Pancreas (tissue), 10 donors: ENCODE measurements around the gene SFXN4. TPM values are rescaled to one million over a fixed set of nuclear protein-coding genes. Genes with fewer than 3 reads are reported as not detected.
A peak's percentile ranks its signal among the peaks of the same experiment; 100 is the strongest.

Experiments used
- ATAC-seq, 4 donors: fragments of 200-7000 bp; cut with Tn5 transposase; one replicate each; pipeline versions ENCODE4 v1.8.0 to v1.9.1; 2020; ENCODE audit warnings: mild to moderate bottlenecking in 4 of 4, moderate library complexity in 4 of 4
- DNase-seq, 6 donors: peaks; one replicate each; pipeline ENCODE4 v3.0.0-alpha.2; 2020
- FAIRE-seq: peaks from 2 replicates; lab custom pipeline; 2012; peaks lifted over from hg19 to GRCh38; lab: Jason Lieb, UNC
- H3K27ac ChIP-seq, 4 donors: fragments of 200-600 bp; sonication (generic); 1 replicate in 3 of 4; 2 replicates in 1 of 4; pipeline versions ENCODE4 v1.5.0 to v1.8.0; 2020
- H3K27me3 ChIP-seq, 4 donors: fragments of 200-600 bp; one replicate each; pipeline ENCODE4 v1.8.0; 2021
- H3K36me3 ChIP-seq, 3 donors: fragments of 200-600 bp; sonication (generic) in 1 of 3; one replicate each; pipeline versions ENCODE4 v1.5.0 to v1.8.0; 2020 to 2021
- H3K4me1 ChIP-seq, 3 donors: fragments of 200-600 bp; one replicate each; pipeline ENCODE4 v1.8.0; 2021
- H3K4me3 ChIP-seq, 4 donors: fragments of 200-600 bp; sonication (generic) in 2 of 4; one replicate each; pipeline versions ENCODE4 v1.5.0 to v1.8.0; 2020 to 2021
- H3K9me3 ChIP-seq, 4 donors: fragments of 200-600 bp; one replicate each; pipeline ENCODE4 v1.8.0; 2021
- WGBS, 2 donors: extraction: QIAGEN DNeasy Blood & Tissue Kit; methylation state at CpG; one replicate each; pipeline ENCODE4 v1.1.7; 2013; 5-methylcytosine and 5-hydroxymethylcytosine counted together
- intact Hi-C, 3 donors: fragments of 100-400 bp; cut with DNase I; formaldehyde crosslinking; loops; one replicate each; pipeline versions ENCODE4 v1.11.1 to v1.14.2; 2022
- polyA plus RNA-seq, 2 donors: library from polyadenylated mRNA; stranded (reverse); fragments of 200-250 nt; gene quantifications; one replicate each; pipeline ENCODE4 v1.2.3, GENCODE V29; 2013
- total RNA-seq, 6 donors: library from RNA; stranded (reverse); fragmentation: NEBNext Ultra II Directional in 4 of 6; extraction: Animal tissue kit (Norgen Biotek cat#: 25700) in 4 of 6; gene quantifications; one replicate each; pipeline versions ENCODE4 v1.2.1 to v1.2.4, GENCODE V29; 2021 to 2023
- TF ChIP-seq, protein P1 (sequence below), 4 donors: fragments of 200-600 bp; sonication (generic) in 3 of 4; IDR thresholded peaks; one replicate each; pipeline versions ENCODE4 v1.5.0 to v1.8.0; 2021; ENCODE audit warnings: antibody characterized with exemption in 4 of 4
- donor health status: healthy with polysubstance abuse.
- donor health status: DM: no; HTN: no; CAD: no; lungs with moderate emphysema.
- donor health status: DM: no; HTN: no; CAD: no.
- donor health status: control.
- donor health status: control.
- donor health status: Bipolar disorder and iron deficiency.
- donor health status: DM: yes; HTN: yes; CAD: no.
- donor health status: DM: no; HTN: no; CAD: no.
- donor health status: DM: no; HTN: no; CAD: no.
- donor health status: DM: yes; HTN: yes; CAD: no.

The SFXN4 gene
- total and polyA plus RNA-seq, 8 donors: 16.1 to 58.6 (median 22.5) TPM

DNA sequence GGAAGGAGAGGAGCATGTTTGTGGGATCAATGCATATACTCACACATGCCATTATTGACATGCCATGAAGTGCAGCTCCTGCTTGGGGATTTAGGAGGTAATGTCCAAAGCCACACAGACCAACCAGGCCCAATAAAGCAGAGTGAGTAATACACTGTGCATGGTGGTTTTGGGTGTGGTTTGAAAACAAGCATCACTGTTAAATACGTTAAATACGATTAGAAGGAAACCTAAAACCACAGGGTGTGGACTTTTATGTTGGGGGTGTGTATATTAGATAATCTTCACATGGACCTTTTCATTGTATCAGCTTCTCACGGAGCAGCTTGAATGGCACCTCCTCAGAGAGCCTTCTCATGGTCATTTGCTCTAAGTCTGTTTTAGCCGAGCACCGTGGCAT lies 74.5 kb downstream of the SFXN4 start:
- H3K4me1 ChIP-seq: no peaks in the 10 kb centered on the region
- H3K4me3 ChIP-seq: no peak overlapping the region
- WGBS, 2 donors: 83 to 92% methylated on average over 5 of the region's 5 CpGs
- no peak overlapping the region for H3K27ac ChIP-seq
- H3K27me3 ChIP-seq: no peaks in the 10 kb centered on the region
- H3K36me3 ChIP-seq: no peaks in the 10 kb centered on the region
- FAIRE-seq: no peak
- peak in 2 of 4 donors; percentile 45 to 59 for ATAC-seq
- no peaks in the 10 kb centered on the region for H3K9me3 ChIP-seq
- DNase-seq: no peak
- TF ChIP-seq, protein P1, sequence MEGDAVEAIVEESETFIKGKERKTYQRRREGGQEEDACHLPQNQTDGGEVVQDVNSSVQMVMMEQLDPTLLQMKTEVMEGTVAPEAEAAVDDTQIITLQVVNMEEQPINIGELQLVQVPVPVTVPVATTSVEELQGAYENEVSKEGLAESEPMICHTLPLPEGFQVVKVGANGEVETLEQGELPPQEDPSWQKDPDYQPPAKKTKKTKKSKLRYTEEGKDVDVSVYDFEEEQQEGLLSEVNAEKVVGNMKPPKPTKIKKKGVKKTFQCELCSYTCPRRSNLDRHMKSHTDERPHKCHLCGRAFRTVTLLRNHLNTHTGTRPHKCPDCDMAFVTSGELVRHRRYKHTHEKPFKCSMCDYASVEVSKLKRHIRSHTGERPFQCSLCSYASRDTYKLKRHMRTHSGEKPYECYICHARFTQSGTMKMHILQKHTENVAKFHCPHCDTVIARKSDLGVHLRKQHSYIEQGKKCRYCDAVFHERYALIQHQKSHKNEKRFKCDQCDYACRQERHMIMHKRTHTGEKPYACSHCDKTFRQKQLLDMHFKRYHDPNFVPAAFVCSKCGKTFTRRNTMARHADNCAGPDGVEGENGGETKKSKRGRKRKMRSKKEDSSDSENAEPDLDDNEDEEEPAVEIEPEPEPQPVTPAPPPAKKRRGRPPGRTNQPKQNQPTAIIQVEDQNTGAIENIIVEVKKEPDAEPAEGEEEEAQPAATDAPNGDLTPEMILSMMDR (IDR thresholded peaks at IDR 0.05): no peak
- intact Hi-C loops: no loop called here

Other genes starting within 250 kb of the SFXN4 start
- gene NANOS1, start 136.0 kb downstream of the SFXN4 start, total RNA-seq: 1 to 10 TPM in 4 of 6 donors, under 1 TPM in 2; 0.47 to 1.9 (median 1.2) TPM
- 1 to 10 TPM; 2.2 to 7.7 TPM for gene NANOS1, start 136.0 kb downstream of the SFXN4 start, polyA plus RNA-seq
- 100 to 1,000 TPM in 4 of 6 donors, 10 to 100 TPM in 2; 64.8 to 145 (median 106) TPM for gene EIF3A, start 84.9 kb downstream of the SFXN4 start, total RNA-seq
- gene EIF3A, start 84.9 kb downstream of the SFXN4 start, polyA plus RNA-seq: 10 to 100 TPM; 37.2 to 42.1 TPM
- 10 to 100 TPM in 3 of 6 donors, 1 to 10 TPM in 3; 7.7 to 16.3 (median 9.7) TPM for gene DENND10, start 61.6 kb downstream of the SFXN4 start, total RNA-seq
- 10 to 100 TPM in 1 of 2 donors, 1 to 10 TPM in 1; 7.2 to 13.1 TPM for gene DENND10, start 61.6 kb downstream of the SFXN4 start, polyA plus RNA-seq
- gene PRDX3, start 13.1 kb upstream of the SFXN4 start, total RNA-seq: 10 to 100 TPM; 27.1 to 59.3 (median 42.4) TPM
- gene PRDX3, start 13.1 kb upstream of the SFXN4 start, polyA plus RNA-seq: 10 to 100 TPM; 39.3 to 87.4 TPM
- 1 to 10 TPM; 1.4 to 4.1 (median 2.2) TPM for gene GRK5, start 41.9 kb upstream of the SFXN4 start, total RNA-seq
- gene GRK5, start 41.9 kb upstream of the SFXN4 start, polyA plus RNA-seq: 1 to 10 TPM; 2.3 to 6.0 TPM